ENCODE data around the gene PAK1. TPM values are rescaled to one million over a fixed set of nuclear protein-coding genes. Genes with fewer than 3 reads are reported as not detected.

Gene PAK1
- total and polyA plus RNA-seq, 2 of the 8 experiments (the other 6 are each of a cell fraction or from before 2014, with no cell fraction given), result 87.7 to 151 TPM

- Histone ChIP-seq H3K79me1 (ENCODE audit: low read depth, low read length) (peaks cover 2% of the 10 kb centered on the region), H2AFZ (ENCODE audit: low read length) (no peak overlapping the region), H3K23ac (ENCODE audit: insufficient read length) (no peak overlapping the region), H4K20me1 (replicated peaks in 1 of 2; ENCODE audit: control insufficient read depth in 1 of 2, insufficient read depth in 2 of 2, low read length in 2 of 2) (peaks cover 0 to 4% of the 10 kb centered on the region in 2 experiments), H3K23me2 (ENCODE audit: low read depth, low read length) (no peaks in the 10 kb centered on the region), H2BK20ac (ENCODE audit: low read length) (no peak overlapping the region), H3K4me1 (replicated peaks in 1 of 4; ENCODE audit: control insufficient read depth in 3 of 4, insufficient read depth in 4 of 4, low read length in 3 of 4) (peaks cover 0 to 9% (median 6%) of the 10 kb centered on the region in 4 experiments), H3K18ac (ENCODE audit: extremely low read depth, low read length) (no peak overlapping the region), H2BK15ac (ENCODE audit: low read length) (no peak overlapping the region), H2BK5ac (ENCODE audit: low read depth, low read length) (no peak overlapping the region), H3K4ac (replicated peaks; ENCODE audit: insufficient read length, low read depth, low read length) (no peak overlapping the region), H2BK120ac (replicated peaks; ENCODE audit: low read depth, low read length) (no peak overlapping the region), H4K5ac (ENCODE audit: insufficient read length, low read depth, low read length) (no peak overlapping the region), H3K9me3 (ENCODE audit: insufficient read depth in 2 of 2, low read depth in 1 of 2, low read length in 1 of 2) (no peaks in the 10 kb centered on the region), H3K27me3 (replicated peaks in 1 of 4; ENCODE audit: control insufficient read depth in 3 of 4, extremely low read depth in 1 of 4, insufficient read depth in 3 of 4, low read length in 3 of 4) (no peaks in the 10 kb centered on the region), H4K8ac (ENCODE audit: extremely low read depth, insufficient read depth, low read length) (no peak overlapping the region), H2BK12ac (ENCODE audit: low read depth, low read length) (no peak overlapping the region), H3K27ac (ENCODE audit: low read depth, low read length) (no peak overlapping the region), H3K14ac (ENCODE audit: insufficient read length) (no peak overlapping the region), H3K79me2 (ENCODE audit: control insufficient read depth in 1 of 2, insufficient read depth in 2 of 2, low read length in 2 of 2) (peaks cover 0 to 89% of the 10 kb centered on the region in 2 experiments; a peak in 2 of 4 replicates), H3K4me2 (ENCODE audit: insufficient read depth in 1 of 2, low read depth in 2 of 2, low read length in 2 of 2) (no peak overlapping the region), H3K56ac (replicated peaks; ENCODE audit: insufficient read length, low read depth, low read length) (no peak overlapping the region), H3K4me3 (ENCODE audit: extremely low read depth in 1 of 4, insufficient read depth in 2 of 4, low read depth in 3 of 4, low read length in 4 of 4) (no peak overlapping the region), H2AK5ac (ENCODE audit: low read depth, low read length) (no peak overlapping the region), H3K9ac (replicated peaks in 1 of 4; ENCODE audit: extremely low read depth in 1 of 4, low read depth in 3 of 4, low read length in 3 of 4) (no peak overlapping the region), H3K36me3 (ENCODE audit: control insufficient read depth in 2 of 4, insufficient read depth in 4 of 4, low read length in 3 of 4) (no peaks in the 10 kb centered on the region), H4K91ac (replicated peaks; ENCODE audit: insufficient read length, low read length) (no peak overlapping the region)
- FAIRE-seq (no peak), DNase-seq (ENCODE audit: low read depth in 1 of 2, low spot score in 2 of 2) (no peak)
- CTCF ChIA-PET (ENCODE audit: partially characterized antibody), result no interaction called here
- WGBS, 2 experiments (ENCODE audit: extremely low coverage in 1 of 2, insufficient coverage in 1 of 2, insufficient read length in 1 of 2, insufficient replicate concordance in 2 of 2, low coverage in 1 of 2, low lambda C conversion rate in 2 of 2, missing lambda C conversion rate in 1 of 2), result 90% methylated on average over 4 of the region's 4 CpGs; no CpG with 5 or more reads in 1 of the 2 experiments
- POLR2A ChIA-PET (ENCODE audit: partially characterized antibody), result no interaction called here
- TF ChIP-seq, protein P1, sequence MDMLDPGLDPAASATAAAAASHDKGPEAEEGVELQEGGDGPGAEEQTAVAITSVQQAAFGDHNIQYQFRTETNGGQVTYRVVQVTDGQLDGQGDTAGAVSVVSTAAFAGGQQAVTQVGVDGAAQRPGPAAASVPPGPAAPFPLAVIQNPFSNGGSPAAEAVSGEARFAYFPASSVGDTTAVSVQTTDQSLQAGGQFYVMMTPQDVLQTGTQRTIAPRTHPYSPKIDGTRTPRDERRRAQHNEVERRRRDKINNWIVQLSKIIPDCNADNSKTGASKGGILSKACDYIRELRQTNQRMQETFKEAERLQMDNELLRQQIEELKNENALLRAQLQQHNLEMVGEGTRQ (IDR thresholded peaks at IDR 0.05; ENCODE audit: low read length), result no peak
- no peak for TF ChIP-seq POLR2AphosphoS5 (IDR thresholded peaks at IDR 0.05; ENCODE audit: low read depth, low read length)
- no peak for TF ChIP-seq CTBP2 (IDR thresholded peaks at IDR 0.05; ENCODE audit: borderline replicate concordance, insufficient read depth, insufficient read length, low read length)
- no peak for TF ChIP-seq YY1 (IDR thresholded peaks at IDR 0.05; ENCODE audit: low read depth, low read length)
- TF ChIP-seq RBBP5 (IDR thresholded peaks at IDR 0.05; ENCODE audit: borderline replicate concordance, low read depth, low read length), result no peak
- no peak for TF ChIP-seq SIN3A (conservative IDR thresholded peaks at IDR 0.05 in 1 of 2, IDR thresholded peaks at IDR 0.05 in 1 of 2; ENCODE audit: low read depth in 1 of 2, low read length in 2 of 2)
- TF ChIP-seq RFX5 (IDR thresholded peaks at IDR 0.05; ENCODE audit: borderline replicate concordance, low read depth, low read length), result no peak
- no peak for TF ChIP-seq POU5F1 (IDR thresholded peaks at IDR 0.05; ENCODE audit: low read depth, low read length)
- TF ChIP-seq ZNF274 (IDR thresholded peaks at IDR 0.05; ENCODE audit: borderline replicate concordance, extremely low read depth, low read length), result no peak
- no peak for TF ChIP-seq ATF3 (IDR thresholded peaks at IDR 0.05; ENCODE audit: insufficient read depth, low read depth, low read length)
Measured at GRCh38 chr11:77425346-77425745, 48.5 kb downstream of the PAK1 start.
